ENCODE measurements around the gene TJP3. TPM values are rescaled to one million over a fixed set of nuclear protein-coding genes. Genes with fewer than 3 reads are reported as not detected.
A peak's percentile ranks its signal among the peaks of the same experiment; 100 is the strongest.

Gene TJP3
- total RNA-seq, 1 experiment from 2014 or later = not detected

GRCh38 chr19:3671680-3672574 is 36.3 kb upstream of the TJP3 start:
- Histone ChIP-seq H3K4me3 (ENCODE audit: low read depth, low read length, poor library complexity, severe bottlenecking) (no peak overlapping the region), H3K9me3 (ENCODE audit: low read depth, low read length, poor library complexity, severe bottlenecking) (no peaks in the 10 kb centered on the region), H3K27ac (ENCODE audit: low read depth, low read length, poor library complexity, severe bottlenecking) (peak overlapping the region; percentile 67), H3K36me3 (ENCODE audit: insufficient read depth, low read length, poor library complexity, severe bottlenecking) (no peaks in the 10 kb centered on the region), H3K27me3 (replicated peaks; ENCODE audit: insufficient read depth, low read depth, low read length, poor library complexity) (no peaks in the 10 kb centered on the region), H3K4me1 (ENCODE audit: insufficient read depth, low read length, poor library complexity, severe bottlenecking) (peaks cover 12% of the 10 kb centered on the region)
- intact Hi-C loops (cut with micrococcal nuclease; ENCODE audit: unreplicated experiment) = no loop called here
- no peak for DNase-seq (ENCODE audit: low spot score)
- TF ChIP-seq EZH2 (IDR thresholded peaks at IDR 0.05; ENCODE audit: borderline replicate concordance, low read depth, low read length, poor library complexity, severe bottlenecking) (no peak), CTCF (conservative IDR thresholded peaks at IDR 0.05; ENCODE audit: low read depth, low read length) (peak; percentile 38)
- BruUV-seq (replicated peaks) = no TSS peak
- POLR2A ChIA-PET (ENCODE audit: low non-redundant PET) = no interaction called here
- CTCF ChIA-PET = interaction anchor here (0.6 kb wide), 1 partner anchor 44 kb away, joined by 3 read pairs; no protein-coding TSS in a partner anchor

GRCh38 chr19:3672575-3672948 is 35.6 kb upstream of the TJP3 start:
- no peak for TF ChIP-seq EZH2 (IDR thresholded peaks at IDR 0.05; ENCODE audit: borderline replicate concordance, low read depth, low read length, poor library complexity, severe bottlenecking)
- TF ChIP-seq CTCF (conservative IDR thresholded peaks at IDR 0.05; ENCODE audit: low read depth, low read length) = no peak
- intact Hi-C loops (cut with micrococcal nuclease; ENCODE audit: unreplicated experiment) = no loop called here
- H3K4me1 ChIP-seq (ENCODE audit: insufficient read depth, low read length, poor library complexity, severe bottlenecking) = peaks cover 12% of the 10 kb centered on the region
- no TSS peak for BruUV-seq (replicated peaks)
- no peak overlapping the region for H3K27ac ChIP-seq (ENCODE audit: low read depth, low read length, poor library complexity, severe bottlenecking)
- CTCF ChIA-PET = no interaction called here
- DNase-seq (ENCODE audit: low spot score) = no peak
- H3K27me3 ChIP-seq (replicated peaks; ENCODE audit: insufficient read depth, low read depth, low read length, poor library complexity) = no peaks in the 10 kb centered on the region
- POLR2A ChIA-PET (ENCODE audit: low non-redundant PET) = no interaction called here
- no peak overlapping the region for H3K4me3 ChIP-seq (ENCODE audit: low read depth, low read length, poor library complexity, severe bottlenecking)
- H3K36me3 ChIP-seq (ENCODE audit: insufficient read depth, low read length, poor library complexity, severe bottlenecking) = no peaks in the 10 kb centered on the region
- no peaks in the 10 kb centered on the region for H3K9me3 ChIP-seq (ENCODE audit: low read depth, low read length, poor library complexity, severe bottlenecking)

GRCh38 chr19:3672993-3673392 is 35.2 kb upstream of the TJP3 start:
- no peak for DNase-seq (ENCODE audit: low spot score)
- ChIA-PET POLR2A (ENCODE audit: low non-redundant PET) (no interaction called here), CTCF (no interaction called here)
- H3K27me3 ChIP-seq (replicated peaks; ENCODE audit: insufficient read depth, low read depth, low read length, poor library complexity) = no peaks in the 10 kb centered on the region
- H3K4me1 ChIP-seq (ENCODE audit: insufficient read depth, low read length, poor library complexity, severe bottlenecking) = peaks cover 12% of the 10 kb centered on the region
- no peaks in the 10 kb centered on the region for H3K36me3 ChIP-seq (ENCODE audit: insufficient read depth, low read length, poor library complexity, severe bottlenecking)
- intact Hi-C loops (cut with micrococcal nuclease; ENCODE audit: unreplicated experiment) = no loop called here
- H3K27ac ChIP-seq (ENCODE audit: low read depth, low read length, poor library complexity, severe bottlenecking) = no peak overlapping the region
- TF ChIP-seq CTCF (conservative IDR thresholded peaks at IDR 0.05; ENCODE audit: low read depth, low read length) (no peak), EZH2 (IDR thresholded peaks at IDR 0.05; ENCODE audit: borderline replicate concordance, low read depth, low read length, poor library complexity, severe bottlenecking) (no peak)
- no peak overlapping the region for H3K4me3 ChIP-seq (ENCODE audit: low read depth, low read length, poor library complexity, severe bottlenecking)
- no peaks in the 10 kb centered on the region for H3K9me3 ChIP-seq (ENCODE audit: low read depth, low read length, poor library complexity, severe bottlenecking)
- no TSS peak for BruUV-seq (replicated peaks)
